DND-41 (cell line): ENCODE data around the gene CADM2.

ENCODE experiments used
- ATAC-seq: fragments of 200-7000 bp; cut with Tn5 transposase; 3 replicates; pipeline ENCODE4 v1.9.1; 2021; ENCODE audit warnings: low read depth; ENCODE audit not compliant: insufficient read depth
- DNase-seq: peaks from one replicate; pipeline ENCODE4 v3.0.0-alpha.2; 2020
- H2AFZ ChIP-seq: 2 replicates; pipeline ENCODE4 v1.6.0; 2012; ENCODE audit warnings: low read depth, low read length
- H3K27ac ChIP-seq: 2 replicates; pipeline ENCODE4 v1.5.1; 2012; ENCODE audit warnings: low read length, inconsistent platforms
- H3K27me3 ChIP-seq: fragments of 200-600 bp; sonication (generic); 2 replicates; pipeline ENCODE4 v1.6.0; 2012; ENCODE audit warnings: low read length, mild to moderate bottlenecking, inconsistent platforms; ENCODE audit not compliant: insufficient read depth, poor library complexity
- H3K36me3 ChIP-seq: 2 replicates; pipeline ENCODE4 v1.5.1; 2012; ENCODE audit warnings: low read length, inconsistent platforms; ENCODE audit not compliant: insufficient read depth
- H3K4me1 ChIP-seq: 2 replicates; pipeline ENCODE4 v1.5.1; 2012; ENCODE audit warnings: mild to moderate bottlenecking, low read length; ENCODE audit not compliant: insufficient read depth
- H3K4me2 ChIP-seq: 2 replicates; pipeline ENCODE4 v1.6.0; 2012; ENCODE audit warnings: mild to moderate bottlenecking, moderate library complexity, low read length, inconsistent platforms; ENCODE audit not compliant: insufficient read depth
- H3K4me3 ChIP-seq, 2 experiments: fragments of 200-600 bp in 1 of 2; shearing (Covaris generic) in 1 of 2; 2 replicates each; pipeline ENCODE4 v1.5.1; 2012 to 2016; ENCODE audit warnings: inconsistent platforms in 2 of 2, low read length in 2 of 2, mild to moderate bottlenecking in 2 of 2, low read depth in 1 of 2, moderate library complexity in 1 of 2
- H3K79me2 ChIP-seq: 2 replicates; pipeline ENCODE4 v1.6.0; 2012; ENCODE audit warnings: low read length, inconsistent platforms; ENCODE audit not compliant: insufficient read depth
- H3K9ac ChIP-seq: 2 replicates; pipeline ENCODE4 v1.6.0; 2012; ENCODE audit warnings: low read depth, mild to moderate bottlenecking, inconsistent platforms, low read length, moderate library complexity
- H3K9me3 ChIP-seq: 2 replicates; pipeline ENCODE4 v1.5.1; 2012; ENCODE audit warnings: low read length, moderate library complexity, mild to moderate bottlenecking, inconsistent platforms; ENCODE audit not compliant: insufficient read depth, severe bottlenecking
- H4K20me1 ChIP-seq: 2 replicates; pipeline ENCODE4 v1.6.0; 2012; ENCODE audit warnings: low read length; ENCODE audit not compliant: insufficient read depth
- CTCF ChIP-seq: IDR thresholded peaks from 2 replicates; pipeline ENCODE4 v1.5.1; 2012; ENCODE audit warnings: borderline replicate concordance, low read length, moderate library complexity, mild to moderate bottlenecking; ENCODE audit not compliant: poor library complexity, severe bottlenecking; ENCODE audit errors: extremely low read depth
- EZH2 ChIP-seq: IDR thresholded peaks from 3 replicates; pipeline ENCODE4 v1.6.1; 2012; ENCODE audit warnings: borderline replicate concordance, low read depth, mild to moderate bottlenecking, moderate library complexity, low read length, inconsistent platforms; ENCODE audit not compliant: severe bottlenecking

CADM2 gene

GRCh38 chr3:85483986-85484385 is 525.2 kb downstream of the CADM2 start:
- Histone ChIP-seq H3K79me2 (no peaks in the 10 kb centered on the region), H2AFZ (no peak overlapping the region), H3K4me3 (no peak overlapping the region), H3K9me3 (no peaks in the 10 kb centered on the region), H3K4me2 (no peak overlapping the region), H3K36me3 (no peaks in the 10 kb centered on the region), H3K9ac (no peak overlapping the region), H4K20me1 (no peaks in the 10 kb centered on the region), H3K4me1 (no peaks in the 10 kb centered on the region), H3K27me3 (no peaks in the 10 kb centered on the region), H3K27ac (no peak overlapping the region)
- no peak for DNase-seq
- no peak for ATAC-seq
- TF ChIP-seq EZH2 (no peak), CTCF (no peak)

GRCh38 chr3:85487375-85487774 is 528.6 kb downstream of the CADM2 start:
- Histone ChIP-seq H3K79me2 (no peaks in the 10 kb centered on the region), H3K36me3 (no peaks in the 10 kb centered on the region), H3K4me1 (no peaks in the 10 kb centered on the region), H3K27ac (no peak overlapping the region), H3K27me3 (no peaks in the 10 kb centered on the region), H4K20me1 (no peaks in the 10 kb centered on the region), H3K4me2 (no peak overlapping the region), H3K9me3 (no peaks in the 10 kb centered on the region), H3K4me3 (no peak overlapping the region), H3K9ac (no peak overlapping the region), H2AFZ (no peak overlapping the region)
- no peak for DNase-seq
- ATAC-seq: no peak
- TF ChIP-seq EZH2: no peak
- no peak for TF ChIP-seq CTCF

- Histone ChIP-seq H3K4me2 (no peak overlapping the region), H3K27me3 (no peaks in the 10 kb centered on the region), H3K4me1 (no peaks in the 10 kb centered on the region), H3K79me2 (no peaks in the 10 kb centered on the region), H3K4me3 (no peak overlapping the region), H3K9ac (no peak overlapping the region), H3K9me3 (no peaks in the 10 kb centered on the region), H2AFZ (no peak overlapping the region), H4K20me1 (no peaks in the 10 kb centered on the region), H3K36me3 (no peaks in the 10 kb centered on the region), H3K27ac (no peak overlapping the region)
- DNase-seq: no peak
- TF ChIP-seq EZH2 (no peak), CTCF (no peak)
- ATAC-seq: no peak
Measured at GRCh38 chr3:85495602-85496001, 536.8 kb downstream of the CADM2 start.

- no peak overlapping the region for H3K4me3 ChIP-seq
- no peaks in the 10 kb centered on the region for H3K9me3 ChIP-seq
- no peak for DNase-seq
- H2AFZ ChIP-seq: no peak overlapping the region
- H4K20me1 ChIP-seq: no peaks in the 10 kb centered on the region
- H3K4me1 ChIP-seq: no peaks in the 10 kb centered on the region
- no peaks in the 10 kb centered on the region for H3K79me2 ChIP-seq
- no peaks in the 10 kb centered on the region for H3K27me3 ChIP-seq
- no peak overlapping the region for H3K9ac ChIP-seq
- H3K27ac ChIP-seq: no peak overlapping the region
- H3K36me3 ChIP-seq: no peaks in the 10 kb centered on the region
- ATAC-seq: no peak
- no peak overlapping the region for H3K4me2 ChIP-seq
- TF ChIP-seq EZH2: no peak
- TF ChIP-seq CTCF: no peak
Measured at GRCh38 chr3:85498177-85498576, 539.4 kb downstream of the CADM2 start.
